ENCODE measurements around the gene DISP3.

The DISP3 gene

GRCh38 chr1:11535761-11536572 lies 57.0 kb downstream of the DISP3 start:
- Histone ChIP-seq H3K9me3 (replicated peaks in 1 of 11) (no peaks in the 10 kb centered on the region), H4K20me1 (peaks cover 0 to 21% (median 0%) of the 10 kb centered on the region in 11 experiments; a peak in 3 of 22 replicates), H3K27me3 (no peaks in the 10 kb centered on the region), H3K9ac (no peak overlapping the region), H3K4me1 (peaks cover 0 to 11% (median 0%) of the 10 kb centered on the region in 10 experiments; a peak in 4 of 20 replicates), H3K36me3 (no peaks in the 10 kb centered on the region), H3K27ac (no peak overlapping the region), H3K4me3 (no peak overlapping the region), H3K4me2 (no peak overlapping the region)
- no peak for TF ChIP-seq Cebpa-rat (IDR thresholded peaks at IDR 0.05)

DNA sequence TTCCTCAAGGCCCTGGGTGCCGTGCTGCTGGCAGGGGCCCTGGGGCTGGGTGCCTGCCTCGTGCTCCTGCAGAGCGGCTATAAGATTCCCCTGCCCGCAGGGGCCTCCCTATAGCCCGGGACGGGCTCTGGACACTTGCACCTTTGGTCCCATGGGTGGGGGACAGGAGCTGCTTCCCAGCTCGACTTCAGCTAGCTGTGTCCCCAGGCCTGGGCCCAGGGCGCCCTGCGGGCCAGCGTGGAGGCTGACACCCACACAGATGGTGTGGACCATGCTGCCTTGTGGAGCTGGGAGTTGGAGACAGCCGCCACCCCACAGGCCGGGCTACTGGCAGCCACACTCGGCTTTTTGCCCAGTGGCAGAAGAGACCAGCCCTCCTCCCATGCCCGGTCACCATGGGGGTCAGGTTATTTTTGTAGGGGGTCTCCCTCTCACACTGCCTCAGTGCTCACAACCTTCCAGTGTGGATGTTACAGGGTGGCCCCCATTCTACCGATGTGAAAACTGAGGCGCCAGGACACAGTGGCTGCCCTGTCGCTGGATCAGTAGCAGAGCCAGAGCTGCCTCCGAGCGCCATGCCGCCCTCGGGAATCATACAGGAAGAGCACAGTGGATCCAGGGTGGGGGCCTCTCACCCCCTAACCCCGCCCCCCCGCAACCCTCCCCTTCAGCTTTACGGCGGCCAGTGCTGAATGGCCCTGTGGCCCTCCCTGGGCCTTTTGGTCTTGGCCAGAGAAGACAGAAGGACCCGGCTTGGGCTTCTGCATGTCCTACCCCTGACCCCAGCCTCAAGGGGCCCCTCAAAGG lies 57.8 kb downstream of the DISP3 start:
- TF ChIP-seq Cebpa-rat (IDR thresholded peaks at IDR 0.05): no peak
- H3K9ac ChIP-seq: no peak overlapping the region
- no peak overlapping the region for H3K27ac ChIP-seq
- no peaks in the 10 kb centered on the region for H3K9me3 ChIP-seq (replicated peaks in 1 of 11)
- H3K4me1 ChIP-seq: peaks cover 0 to 9% (median 0%) of the 10 kb centered on the region in 10 experiments; a peak in 4 of 20 replicates
- no peaks in the 10 kb centered on the region for H3K36me3 ChIP-seq
- H3K27me3 ChIP-seq: no peaks in the 10 kb centered on the region
- no peak overlapping the region for H3K4me2 ChIP-seq
- peaks cover 0 to 14% (median 0%) of the 10 kb centered on the region in 11 experiments; a peak in 3 of 22 replicates for H4K20me1 ChIP-seq
- no peak overlapping the region for H3K4me3 ChIP-seq

GRCh38 chr1:11537380-11537764 lies 58.4 kb downstream of the DISP3 start:
- no peak overlapping the region for H3K4me2 ChIP-seq
- no peak for TF ChIP-seq Cebpa-rat (IDR thresholded peaks at IDR 0.05)
- no peaks in the 10 kb centered on the region for H3K9me3 ChIP-seq (replicated peaks in 1 of 11)
- no peaks in the 10 kb centered on the region for H3K36me3 ChIP-seq
- H4K20me1 ChIP-seq: peaks cover 0 to 16% (median 0%) of the 10 kb centered on the region in 11 experiments; a peak in 3 of 22 replicates
- no peaks in the 10 kb centered on the region for H3K27me3 ChIP-seq
- H3K4me3 ChIP-seq: no peak overlapping the region
- peaks cover 0 to 3% (median 0%) of the 10 kb centered on the region in 10 experiments; a peak in 3 of 20 replicates for H3K4me1 ChIP-seq
- no peak overlapping the region for H3K27ac ChIP-seq
- no peak overlapping the region for H3K9ac ChIP-seq

DNA sequence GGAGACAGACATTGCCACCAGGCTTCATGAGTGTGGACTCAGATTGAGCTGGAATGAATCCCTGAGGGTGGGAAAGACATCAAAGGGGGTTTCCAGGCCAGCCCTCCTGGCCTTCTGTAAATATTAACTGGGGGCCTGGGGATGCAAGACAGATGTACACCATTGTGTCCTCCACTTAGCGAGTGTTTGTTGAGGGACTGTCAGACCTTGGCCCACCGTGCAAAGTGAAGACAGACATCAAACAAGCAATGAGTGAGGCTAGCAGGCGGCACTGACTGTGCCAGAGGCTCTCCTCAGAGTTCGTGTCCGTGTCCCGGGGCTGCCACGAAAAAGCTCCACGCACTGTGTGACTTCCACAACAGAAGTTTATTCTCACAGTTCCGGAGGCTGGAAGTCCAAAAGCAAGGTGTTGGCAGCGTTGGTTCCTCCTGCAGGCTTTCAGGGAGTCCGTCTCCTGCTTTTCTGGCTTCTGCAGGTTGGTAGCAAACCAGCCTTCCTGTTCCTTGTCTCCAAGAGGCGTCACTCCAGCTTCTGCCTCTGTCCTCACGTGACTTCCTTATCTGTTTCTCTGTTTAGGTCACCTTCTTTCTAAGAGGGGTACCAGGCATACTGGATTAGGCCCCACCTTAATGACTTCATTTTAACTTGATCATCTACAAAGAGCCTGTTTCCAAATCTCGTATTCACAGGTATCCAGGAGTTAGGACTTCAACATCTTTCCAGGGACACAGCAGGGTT lies 59.1 kb downstream of the DISP3 start:
- Histone ChIP-seq H4K20me1 (peaks cover 0 to 19% (median 0%) of the 10 kb centered on the region in 11 experiments; a peak in 3 of 22 replicates), H3K36me3 (no peaks in the 10 kb centered on the region), H3K9me3 (replicated peaks in 1 of 11) (no peaks in the 10 kb centered on the region), H3K27ac (no peak overlapping the region), H3K9ac (no peak overlapping the region), H3K27me3 (no peaks in the 10 kb centered on the region), H3K4me3 (no peak overlapping the region), H3K4me1 (no peaks in the 10 kb centered on the region), H3K4me2 (no peak overlapping the region)
- no peak for TF ChIP-seq Cebpa-rat (IDR thresholded peaks at IDR 0.05)

GRCh38 chr1:11538886-11539285 lies 59.9 kb downstream of the DISP3 start:
- no peaks in the 10 kb centered on the region for H3K9me3 ChIP-seq (replicated peaks in 1 of 11)
- no peaks in the 10 kb centered on the region for H3K36me3 ChIP-seq
- no peak overlapping the region for H3K27ac ChIP-seq
- no peak overlapping the region for H3K4me2 ChIP-seq
- peaks cover 0 to 19% (median 0%) of the 10 kb centered on the region in 11 experiments; a peak in 3 of 22 replicates for H4K20me1 ChIP-seq
- no peak overlapping the region for H3K4me3 ChIP-seq
- H3K9ac ChIP-seq: no peak overlapping the region
- H3K27me3 ChIP-seq: no peaks in the 10 kb centered on the region
- no peak for TF ChIP-seq Cebpa-rat (IDR thresholded peaks at IDR 0.05)
- H3K4me1 ChIP-seq: no peaks in the 10 kb centered on the region

DNA sequence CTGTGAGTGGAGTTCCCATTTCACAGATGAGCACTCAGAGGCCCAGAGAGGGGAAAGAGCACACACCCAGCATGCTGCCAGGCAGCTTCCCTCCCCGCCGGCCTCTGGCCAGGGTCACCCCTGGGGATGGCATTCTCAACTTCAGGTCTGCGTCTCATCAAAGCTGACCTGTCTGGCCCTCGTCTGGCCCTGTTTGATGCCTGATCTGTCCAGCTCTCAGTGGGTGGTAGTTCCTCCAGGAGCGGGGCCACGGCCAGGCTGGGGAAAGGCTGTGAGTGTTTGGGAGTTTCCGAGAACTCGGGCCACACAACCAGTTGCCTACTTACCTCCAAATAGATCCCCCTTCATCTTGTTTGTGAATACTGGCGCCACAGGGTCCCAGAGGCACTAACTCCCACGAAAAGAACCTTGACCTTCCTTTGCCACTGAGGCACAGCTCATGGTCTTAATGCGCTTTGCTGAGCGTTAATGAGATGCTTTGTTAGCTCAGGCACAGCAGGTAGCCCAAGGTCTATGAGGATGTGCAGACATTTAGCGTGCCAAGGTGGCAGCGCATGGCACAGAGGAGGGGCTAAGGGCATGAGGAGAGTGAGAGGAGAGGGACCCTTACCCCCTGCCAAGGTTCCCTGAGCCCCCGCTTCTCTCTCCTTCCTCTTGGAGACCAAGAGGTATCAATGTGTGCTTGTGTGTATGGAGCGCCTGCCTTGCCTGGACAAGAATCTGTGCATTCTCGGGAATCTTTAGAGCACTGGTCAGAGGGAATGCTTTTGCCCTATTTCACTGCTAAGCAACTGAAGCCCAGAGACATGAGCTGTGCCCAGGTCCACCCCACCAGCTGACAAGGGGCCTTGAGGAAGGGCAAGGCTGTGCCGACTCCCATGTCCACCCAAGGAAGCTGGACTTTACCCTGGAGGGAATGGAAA lies 61.2 kb downstream of the DISP3 start:
- Histone ChIP-seq H4K20me1 (peaks cover 0 to 20% (median 0%) of the 10 kb centered on the region in 11 experiments; a peak in 5 of 22 replicates), H3K9ac (no peak overlapping the region), H3K4me2 (no peak overlapping the region), H3K36me3 (no peaks in the 10 kb centered on the region), H3K4me1 (no peaks in the 10 kb centered on the region), H3K9me3 (replicated peaks in 1 of 11) (no peaks in the 10 kb centered on the region), H3K27me3 (no peaks in the 10 kb centered on the region), H3K4me3 (no peak overlapping the region), H3K27ac (no peak overlapping the region)
- TF ChIP-seq Cebpa-rat (IDR thresholded peaks at IDR 0.05): no peak

- Histone ChIP-seq H3K4me1 (no peaks in the 10 kb centered on the region), H3K36me3 (no peaks in the 10 kb centered on the region), H3K9me3 (replicated peaks in 1 of 11) (no peaks in the 10 kb centered on the region), H3K4me3 (no peak overlapping the region), H4K20me1 (peaks cover 0 to 27% (median 0%) of the 10 kb centered on the region in 11 experiments; a peak in 5 of 22 replicates), H3K27me3 (no peaks in the 10 kb centered on the region), H3K4me2 (no peak overlapping the region), H3K9ac (no peak overlapping the region), H3K27ac (no peak overlapping the region)
- TF ChIP-seq Cebpa-rat (IDR thresholded peaks at IDR 0.05): no peak; a peak in 2 of 22 replicates
Observed at GRCh38 chr1:11540773-11541160, 61.8 kb downstream of the DISP3 start.

- no peaks in the 10 kb centered on the region for H3K36me3 ChIP-seq
- no peaks in the 10 kb centered on the region for H3K4me1 ChIP-seq
- no peak for TF ChIP-seq Cebpa-rat (IDR thresholded peaks at IDR 0.05)
- no peak overlapping the region for H3K4me3 ChIP-seq
- H3K4me2 ChIP-seq: no peak overlapping the region
- H3K9me3 ChIP-seq (replicated peaks in 1 of 11): no peaks in the 10 kb centered on the region
- H3K9ac ChIP-seq: no peak overlapping the region
- peaks cover 0 to 28% (median 0%) of the 10 kb centered on the region in 11 experiments; a peak in 5 of 22 replicates for H4K20me1 ChIP-seq
- no peaks in the 10 kb centered on the region for H3K27me3 ChIP-seq
- H3K27ac ChIP-seq: no peak overlapping the region
Observed at GRCh38 chr1:11541236-11541635, 62.3 kb downstream of the DISP3 start.

Data from BLaER1 treated with 17β-estradiol and CSF1 and Interleukin-3, amounts not matched to agents 10 nM and 100 nM (cell line).